Measurements from ENCODE around the gene PSMB10.
"Not testable (repeated sequence)": the region's sequence is repeated elsewhere in the genome, so short reads cannot be mapped to it uniquely, and the experiment has no call there.

Gene PSMB10

GRCh38 chr16:67924140-67924906 is 12.3 kb downstream of the PSMB10 start:
- no peak for DNase-seq (ENCODE audit: low read depth)

- DNase-seq (ENCODE audit: low read depth) = no peak
Measured at GRCh38 chr16:67923414-67924116, 13.1 kb downstream of the PSMB10 start.

- DNase-seq (ENCODE audit: low read depth) = no peak
Measured at GRCh38 chr16:67922740-67923139, 13.9 kb downstream of the PSMB10 start.

- DNase-seq (ENCODE audit: low read depth) = peak; percentile 45
Measured at GRCh38 chr16:67922221-67922620, 14.4 kb downstream of the PSMB10 start.

- no peak for DNase-seq (ENCODE audit: low read depth)
Measured at GRCh38 chr16:67919622-67920221, 16.9 kb downstream of the PSMB10 start.

GRCh38 chr16:67917852-67918236 is 18.8 kb downstream of the PSMB10 start:
- DNase-seq (ENCODE audit: low read depth) = peak; percentile 87

GRCh38 chr16:67917140-67917851 is 19.4 kb downstream of the PSMB10 start:
- no peak for DNase-seq (ENCODE audit: low read depth)

- no peak for DNase-seq (ENCODE audit: low read depth)
Measured at GRCh38 chr16:67915831-67916723, 20.6 kb downstream of the PSMB10 start.

GRCh38 chr16:67915496-67915769 is 21.2 kb downstream of the PSMB10 start:
- DNase-seq (ENCODE audit: low read depth) = not testable (repeated sequence)

- DNase-seq (ENCODE audit: low read depth) = no peak
Measured at GRCh38 chr16:67914758-67915495, 21.7 kb downstream of the PSMB10 start.

- DNase-seq (ENCODE audit: low read depth) = peak; percentile 58
Measured at GRCh38 chr16:67910158-67910557, 26.5 kb downstream of the PSMB10 start.

- no peak for DNase-seq (ENCODE audit: low read depth)
Measured at GRCh38 chr16:67909056-67909742, 27.5 kb downstream of the PSMB10 start.

GRCh38 chr16:67907397-67908180 is 29.1 kb downstream of the PSMB10 start:
- no peak for DNase-seq (ENCODE audit: low read depth)

GRCh38 chr16:67902831-67903230 is 33.8 kb downstream of the PSMB10 start:
- DNase-seq (ENCODE audit: low read depth) = no peak

- no peak for DNase-seq (ENCODE audit: low read depth)
Measured at GRCh38 chr16:67901734-67902133, 34.9 kb downstream of the PSMB10 start.

GRCh38 chr16:67897231-67897630 is 39.4 kb downstream of the PSMB10 start:
- DNase-seq (ENCODE audit: low read depth) = peak; percentile 71

- peak; percentile 40 for DNase-seq (ENCODE audit: low read depth)
Measured at GRCh38 chr16:67893743-67894399, 42.8 kb downstream of the PSMB10 start.

GRCh38 chr16:67892899-67893742 is 43.5 kb downstream of the PSMB10 start, which contains the start of gene PSKH1:
PSKH1 (plus strand) TSS chr16:67893254; CDS start chr16:67908750, 15,496 bp downstream.
- DNase-seq (ENCODE audit: low read depth) = peak; percentile 97
